Measurements from ENCODE around the gene ADH1B.

DNA sequence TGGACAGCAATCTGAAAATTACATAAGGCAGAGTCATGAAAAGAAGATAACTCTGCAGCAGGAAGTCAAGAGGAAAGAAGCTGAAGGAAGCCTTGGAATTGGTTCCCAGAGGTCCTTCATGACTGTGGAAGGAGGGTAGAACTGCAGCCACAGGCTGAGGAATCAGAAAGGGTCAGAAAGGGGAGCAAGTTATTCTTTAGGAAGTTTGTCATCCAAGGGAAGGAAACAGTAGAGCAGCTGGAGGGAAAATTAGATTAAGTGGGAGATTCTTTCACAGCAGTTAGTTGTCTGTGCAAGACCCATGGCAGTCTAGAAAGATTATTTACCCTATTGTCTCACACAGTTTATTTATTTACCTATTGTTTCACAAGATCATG, 40.7 kb upstream of the ADH1B start:
- TF ChIP-seq, protein P1, sequence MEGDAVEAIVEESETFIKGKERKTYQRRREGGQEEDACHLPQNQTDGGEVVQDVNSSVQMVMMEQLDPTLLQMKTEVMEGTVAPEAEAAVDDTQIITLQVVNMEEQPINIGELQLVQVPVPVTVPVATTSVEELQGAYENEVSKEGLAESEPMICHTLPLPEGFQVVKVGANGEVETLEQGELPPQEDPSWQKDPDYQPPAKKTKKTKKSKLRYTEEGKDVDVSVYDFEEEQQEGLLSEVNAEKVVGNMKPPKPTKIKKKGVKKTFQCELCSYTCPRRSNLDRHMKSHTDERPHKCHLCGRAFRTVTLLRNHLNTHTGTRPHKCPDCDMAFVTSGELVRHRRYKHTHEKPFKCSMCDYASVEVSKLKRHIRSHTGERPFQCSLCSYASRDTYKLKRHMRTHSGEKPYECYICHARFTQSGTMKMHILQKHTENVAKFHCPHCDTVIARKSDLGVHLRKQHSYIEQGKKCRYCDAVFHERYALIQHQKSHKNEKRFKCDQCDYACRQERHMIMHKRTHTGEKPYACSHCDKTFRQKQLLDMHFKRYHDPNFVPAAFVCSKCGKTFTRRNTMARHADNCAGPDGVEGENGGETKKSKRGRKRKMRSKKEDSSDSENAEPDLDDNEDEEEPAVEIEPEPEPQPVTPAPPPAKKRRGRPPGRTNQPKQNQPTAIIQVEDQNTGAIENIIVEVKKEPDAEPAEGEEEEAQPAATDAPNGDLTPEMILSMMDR (IDR thresholded peaks at IDR 0.05) = no peak
- no peak for TF ChIP-seq POLR2A (IDR thresholded peaks at IDR 0.05)

Measured in testis (tissue), 2 donors.